ENCODE measurements around the gene SYNGR3. TPM values are rescaled to one million over a fixed set of nuclear protein-coding genes. Genes with fewer than 3 reads are reported as not detected.

The SYNGR3 gene
- total and polyA plus RNA-seq, 2 of the 13 experiments (the other 11 are each of a cell fraction or from before 2014, with no cell fraction given) = 0.97 to 5.7 TPM

- TF ChIP-seq HNF1A (IDR thresholded peaks at IDR 0.05; ENCODE audit: low read depth) (peak; percentile 68; the same call in 1 of the 2 replicates), HNF1A (CRISPR knock-in tag; IDR thresholded peaks at IDR 0.05; ENCODE audit: borderline replicate concordance) (peak; percentile 67; the same call in 1 of the 2 replicates), GPBP1L1 (CRISPR knock-in tag; IDR thresholded peaks at IDR 0.05) (no peak), REXO4 (CRISPR knock-in tag; IDR thresholded peaks at IDR 0.05; ENCODE audit: borderline replicate concordance) (no peak), RBAK (CRISPR knock-in tag; IDR thresholded peaks at IDR 0.05) (0 out of 2 replicates have a peak, but pooled peaks have one; percentile 7), RBFOX2 (IDR thresholded peaks at IDR 0.05; ENCODE audit: low read depth, low read length) (peak; percentile 59), ZNF430 (CRISPR knock-in tag; IDR thresholded peaks at IDR 0.05) (peak; percentile 58), PLRG1 (conservative IDR thresholded peaks at IDR 0.05) (no peak), HOXA9 (CRISPR knock-in tag; IDR thresholded peaks at IDR 0.05; ENCODE audit: borderline replicate concordance) (no peak), CENPX (CRISPR knock-in tag; IDR thresholded peaks at IDR 0.05) (no peak), HHEX (CRISPR knock-in tag; IDR thresholded peaks at IDR 0.05) (no peak; the same call in 1 of the 2 replicates), ZNF563 (CRISPR knock-in tag; IDR thresholded peaks at IDR 0.05) (peak; percentile 79; the same call in 1 of the 2 replicates), SIX4 (CRISPR knock-in tag; IDR thresholded peaks at IDR 0.05) (peak; percentile 1; the same call in 1 of the 2 replicates), ZNF34 (CRISPR knock-in tag; IDR thresholded peaks at IDR 0.05; ENCODE audit: borderline replicate concordance) (no peak), SUZ12 (IDR thresholded peaks at IDR 0.05; ENCODE audit: low read depth, low read length) (no peak), NCOA1 (CRISPR knock-in tag; IDR thresholded peaks at IDR 0.05) (no peak), FUBP1 (CRISPR knock-in tag; IDR thresholded peaks at IDR 0.05; ENCODE audit: borderline replicate concordance) (no peak)
Observed at GRCh38 chr16:2039274-2040031, 49.7 kb downstream of the SYNGR3 start (continued).

Measured in HepG2 (cell line).